HTR-8/SVneo (cell line): Measurements from ENCODE around the gene GAS2L2.
"Not testable (repeated sequence)": the region's sequence is repeated elsewhere in the genome, so short reads cannot be mapped to it uniquely, and the experiment has no call there.

Experiments
- DNase-seq: peaks from one replicate; pipeline ENCODE4 v3.0.0; 2011; ENCODE audit warnings: low spot score, mixed read lengths; ENCODE audit not compliant: insufficient read length
- FAIRE-seq: peaks from 2 replicates; lab custom pipeline; 2011; peaks lifted over from hg19 to GRCh38; lab: Jason Lieb, UNC

The GAS2L2 gene

GRCh38 chr17:35703308-35703707, 49.7 kb downstream of the GAS2L2 start:
- not testable (repeated sequence) for DNase-seq, FAIRE-seq

- DNase-seq (no peak), FAIRE-seq (no peak)
Measured at GRCh38 chr17:35701491-35701890, 51.5 kb downstream of the GAS2L2 start.

GRCh38 chr17:35700150-35700549, 52.9 kb downstream of the GAS2L2 start:
- FAIRE-seq: no peak

GRCh38 chr17:35698800-35699199, 54.2 kb downstream of the GAS2L2 start:
- no peak for FAIRE-seq
- DNase-seq: no peak

More at GRCh38 chr17:35700150-35700549, 52.9 kb downstream of the GAS2L2 start:
- DNase-seq: no peak

GRCh38 chr17:35695613-35696012, 57.4 kb downstream of the GAS2L2 start:
- DNase-seq (no peak), FAIRE-seq (no peak)

- DNase-seq: no peak
- no peak for FAIRE-seq
Measured at GRCh38 chr17:35694906-35695305, 58.1 kb downstream of the GAS2L2 start.
